ENCODE data around the gene CUL4A.

- TF ChIP-seq CTCF (conservative IDR thresholded peaks at IDR 0.05; ENCODE audit: low read length): no peak
- TF ChIP-seq EZH2phosphoT487 (IDR thresholded peaks at IDR 0.05; ENCODE audit: borderline replicate concordance): no peak
These were observed 42.7 kb upstream of the CUL4A start for GRCh38 chr13:113166681-113167080.
